NCI-H1105 (cell line): ENCODE data around the gene CNIH3.

Source experiments
- DNase-seq: peaks from one replicate; lab custom pipeline; 2025; lab: John Stamatoyannopoulos, UW

Gene CNIH3

GRCh38 chr1:224721000-224721399 is 104.9 kb downstream of the CNIH3 start:
- no peak for DNase-seq

GRCh38 chr1:224722838-224723237 is 106.7 kb downstream of the CNIH3 start:
- DNase-seq = no peak

- DNase-seq = no peak
Measured at GRCh38 chr1:224724566-224724965, 108.4 kb downstream of the CNIH3 start.

- no peak for DNase-seq
Measured at GRCh38 chr1:224726441-224727182, 110.5 kb downstream of the CNIH3 start.

GRCh38 chr1:224727351-224728289 is 111.5 kb downstream of the CNIH3 start:
- DNase-seq = no peak

GRCh38 chr1:224730540-224730939 is 114.4 kb downstream of the CNIH3 start:
- no peak for DNase-seq

- DNase-seq = no peak
Measured at GRCh38 chr1:224730965-224731364, 114.8 kb downstream of the CNIH3 start.

GRCh38 chr1:224731633-224732032 is 115.5 kb downstream of the CNIH3 start:
- no peak for DNase-seq

GRCh38 chr1:224732377-224733026 is 116.4 kb downstream of the CNIH3 start:
- DNase-seq = no peak

GRCh38 chr1:224733027-224733911 is 117.2 kb downstream of the CNIH3 start:
- DNase-seq = no peak

GRCh38 chr1:224734261-224734935 is 118.3 kb downstream of the CNIH3 start:
- no peak for DNase-seq

- no peak for DNase-seq
Measured at GRCh38 chr1:224735159-224735558, 119.0 kb downstream of the CNIH3 start.

GRCh38 chr1:224736619-224737352 is 120.7 kb downstream of the CNIH3 start:
- no peak for DNase-seq

- no peak for DNase-seq
Measured at GRCh38 chr1:224737353-224737727, 121.2 kb downstream of the CNIH3 start.

- DNase-seq = no peak
Measured at GRCh38 chr1:224739303-224739996, 123.3 kb downstream of the CNIH3 start.

GRCh38 chr1:224739997-224740684 is 124.0 kb downstream of the CNIH3 start:
- no peak for DNase-seq

- no peak for DNase-seq
Measured at GRCh38 chr1:224740685-224741052, 124.6 kb downstream of the CNIH3 start.

GRCh38 chr1:224742349-224742748 is 126.2 kb downstream of the CNIH3 start:
- DNase-seq = no peak

GRCh38 chr1:224743608-224744164 is 127.6 kb downstream of the CNIH3 start:
- no peak for DNase-seq
